AG09319 (cell line): Measurements from ENCODE around the gene APOL6.

Experiments
- DNase-seq: peaks from one replicate; pipeline ENCODE4 v3.0.0-alpha.2; 2010; ENCODE audit warnings: low read depth; ENCODE audit errors: extremely low read depth
- TF ChIP-seq, protein P1 (sequence below): IDR thresholded peaks from 2 replicates; pipeline ENCODE4 v1.5.1; 2011; ENCODE audit warnings: low read depth, mild to moderate bottlenecking, inconsistent platforms, low read length, moderate library complexity

The APOL6 gene

GRCh38 chr22:35631597-35631996 lies 16.6 kb upstream of the APOL6 start:
- TF ChIP-seq, protein P1, sequence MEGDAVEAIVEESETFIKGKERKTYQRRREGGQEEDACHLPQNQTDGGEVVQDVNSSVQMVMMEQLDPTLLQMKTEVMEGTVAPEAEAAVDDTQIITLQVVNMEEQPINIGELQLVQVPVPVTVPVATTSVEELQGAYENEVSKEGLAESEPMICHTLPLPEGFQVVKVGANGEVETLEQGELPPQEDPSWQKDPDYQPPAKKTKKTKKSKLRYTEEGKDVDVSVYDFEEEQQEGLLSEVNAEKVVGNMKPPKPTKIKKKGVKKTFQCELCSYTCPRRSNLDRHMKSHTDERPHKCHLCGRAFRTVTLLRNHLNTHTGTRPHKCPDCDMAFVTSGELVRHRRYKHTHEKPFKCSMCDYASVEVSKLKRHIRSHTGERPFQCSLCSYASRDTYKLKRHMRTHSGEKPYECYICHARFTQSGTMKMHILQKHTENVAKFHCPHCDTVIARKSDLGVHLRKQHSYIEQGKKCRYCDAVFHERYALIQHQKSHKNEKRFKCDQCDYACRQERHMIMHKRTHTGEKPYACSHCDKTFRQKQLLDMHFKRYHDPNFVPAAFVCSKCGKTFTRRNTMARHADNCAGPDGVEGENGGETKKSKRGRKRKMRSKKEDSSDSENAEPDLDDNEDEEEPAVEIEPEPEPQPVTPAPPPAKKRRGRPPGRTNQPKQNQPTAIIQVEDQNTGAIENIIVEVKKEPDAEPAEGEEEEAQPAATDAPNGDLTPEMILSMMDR = peak; percentile 41
- DNase-seq = no peak

DNA sequence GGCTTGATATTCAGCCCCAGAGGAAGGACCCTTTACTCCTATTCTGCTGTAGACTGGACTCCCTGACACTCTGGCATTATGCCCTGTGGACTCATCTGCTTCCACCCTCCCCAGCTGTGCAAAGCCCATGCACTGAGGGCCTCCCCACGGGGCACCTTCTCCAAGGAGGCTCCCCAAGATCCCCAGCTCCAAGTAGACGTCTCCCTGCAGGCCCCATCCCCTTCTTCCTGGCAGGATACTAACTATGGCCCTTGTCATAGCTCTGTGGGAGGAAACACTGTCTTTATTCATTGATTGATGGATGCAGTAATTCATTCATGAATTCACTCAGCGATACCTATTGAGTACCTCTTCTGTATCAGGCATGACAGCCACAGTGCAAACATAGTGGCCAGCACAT lies 15.3 kb upstream of the APOL6 start:
- TF ChIP-seq, protein P1 = no peak
- DNase-seq = no peak

DNA sequence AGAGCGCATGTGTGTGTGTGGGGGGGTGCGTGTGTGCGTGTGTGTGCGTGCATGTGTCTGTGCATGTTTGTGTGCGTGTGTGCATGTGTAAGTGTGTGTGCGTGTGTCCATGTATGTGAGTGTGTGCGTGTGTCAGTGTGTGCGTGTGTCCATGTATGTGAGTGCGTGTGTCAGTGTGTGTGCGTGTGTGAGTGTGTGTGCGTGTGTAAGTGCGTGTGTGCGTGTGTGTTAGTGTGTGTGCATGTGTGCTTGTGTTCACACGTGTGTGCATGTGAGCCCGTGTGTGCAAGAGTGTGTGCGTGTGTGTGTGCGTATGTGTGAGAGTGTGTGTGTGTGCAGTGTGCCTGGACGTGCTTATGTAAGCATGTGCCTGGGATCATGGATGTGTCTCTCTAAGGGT lies 14.7 kb upstream of the APOL6 start:
- no peak for DNase-seq
- TF ChIP-seq, protein P1 = no peak

DNA sequence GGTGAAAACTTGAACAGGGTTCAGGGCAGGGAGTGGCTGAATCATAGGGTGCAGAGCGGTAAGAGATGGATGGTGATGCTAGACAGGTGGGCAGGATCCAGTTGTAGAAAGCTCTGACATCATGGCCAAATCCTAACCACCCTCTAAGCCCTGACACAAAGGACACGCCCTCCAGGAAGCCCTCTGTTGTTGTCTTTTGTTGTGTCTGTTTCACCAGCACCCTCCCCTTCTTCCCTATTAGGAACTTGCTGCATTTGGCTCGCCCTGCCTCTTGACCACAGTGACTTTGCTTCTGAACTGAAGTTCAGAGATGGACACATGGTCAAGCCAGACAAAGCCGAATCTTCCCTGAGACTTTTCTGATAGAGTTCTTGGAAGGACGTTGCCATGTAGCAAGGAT lies 14.2 kb upstream of the APOL6 start:
- no peak for DNase-seq
- TF ChIP-seq, protein P1 = no peak

DNA sequence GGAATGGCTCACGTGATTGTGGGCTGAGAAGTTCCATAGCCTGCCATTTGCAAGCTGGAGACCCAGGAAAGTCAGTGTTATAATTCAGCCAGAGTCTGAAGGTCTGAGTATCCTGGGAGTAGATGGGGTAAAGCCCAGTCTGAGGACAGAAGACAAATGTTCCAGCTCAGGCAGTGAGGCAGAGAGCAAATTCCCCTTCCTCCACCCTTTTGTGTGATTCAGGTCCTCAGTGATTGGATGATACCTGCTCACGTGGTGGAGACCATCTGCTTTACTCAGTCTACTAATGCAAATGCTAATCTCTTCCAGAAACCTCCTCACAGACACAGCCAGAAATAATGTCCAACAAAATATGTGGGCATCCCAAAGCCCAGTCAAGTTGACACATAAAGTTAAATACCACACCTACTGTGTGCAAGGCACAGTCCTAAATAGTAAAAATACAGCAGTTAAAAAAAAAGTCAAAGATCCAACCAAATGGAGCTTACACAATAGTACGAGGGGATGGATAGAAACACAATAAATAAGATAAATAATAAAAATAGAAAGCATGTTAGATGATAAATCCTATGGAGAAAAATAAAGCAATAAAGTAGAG lies 13.2 kb upstream of the APOL6 start:
- no peak for DNase-seq
- TF ChIP-seq, protein P1 = no peak

- no peak for DNase-seq
- TF ChIP-seq, protein P1 = no peak
Measured at GRCh38 chr22:35637254-35637653, 11.0 kb upstream of the APOL6 start.

DNA sequence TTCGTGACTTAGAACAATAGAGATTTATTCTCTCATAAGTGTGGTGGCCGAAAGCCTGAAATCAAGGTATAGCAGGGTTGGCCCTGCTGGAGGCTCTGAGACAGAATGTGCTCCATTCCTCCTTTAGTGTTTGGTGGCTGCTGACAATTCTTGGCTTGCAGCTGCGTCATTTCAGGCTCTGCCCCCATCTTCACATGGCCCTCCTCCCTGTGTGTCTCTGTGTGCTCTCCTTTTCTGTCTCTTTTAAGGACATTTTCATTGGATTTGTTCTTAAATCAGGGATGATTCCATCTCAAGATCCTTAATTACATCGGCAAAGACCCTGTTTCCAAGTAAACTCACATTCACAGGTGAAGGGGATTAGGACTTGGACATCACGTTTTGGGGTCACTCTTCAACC lies 10.2 kb upstream of the APOL6 start:
- DNase-seq = no peak
- TF ChIP-seq, protein P1 = no peak
